Endometrial microvascular endothelial cells (primary cell): ENCODE results near the gene ARCN1. TPM values are rescaled to one million over a fixed set of nuclear protein-coding genes. Genes with fewer than 3 reads are reported as not detected.

ENCODE experiments used
- in situ Hi-C: cut with HindIII; loops from 2 replicates; pipeline ENCODE4 v1.10.0; 2017; ENCODE audit warnings: low sequenced_read_pairs, low pct_unique_long_range_greater_than_20kb; ENCODE audit errors: inconsistent ontology term
- total RNA-seq: library from RNA; depleted of rRNA; stranded (reverse); fragments of >200 nt; gene quantifications from one replicate; pipeline ENCODE4 v1.2.3, GENCODE V29; 2015; ENCODE audit errors: inconsistent ontology term

Gene ARCN1
- total RNA-seq, 1 donor from 2014 or later = 127 TPM

- in situ Hi-C loops = no loop called here
Observed at GRCh38 chr11:118631142-118631909, 59.1 kb downstream of the ARCN1 start.

- in situ Hi-C loops = no loop called here
Observed at GRCh38 chr11:118632577-118633318, 60.5 kb downstream of the ARCN1 start.

- in situ Hi-C loops = no loop called here
Observed at GRCh38 chr11:118633319-118633690, 61.1 kb downstream of the ARCN1 start.

- in situ Hi-C loops = no loop called here
Observed at GRCh38 chr11:118633979-118634378, 61.8 kb downstream of the ARCN1 start.

- in situ Hi-C loops = no loop called here
Observed at GRCh38 chr11:118634431-118635236, 62.4 kb downstream of the ARCN1 start.

DNA sequence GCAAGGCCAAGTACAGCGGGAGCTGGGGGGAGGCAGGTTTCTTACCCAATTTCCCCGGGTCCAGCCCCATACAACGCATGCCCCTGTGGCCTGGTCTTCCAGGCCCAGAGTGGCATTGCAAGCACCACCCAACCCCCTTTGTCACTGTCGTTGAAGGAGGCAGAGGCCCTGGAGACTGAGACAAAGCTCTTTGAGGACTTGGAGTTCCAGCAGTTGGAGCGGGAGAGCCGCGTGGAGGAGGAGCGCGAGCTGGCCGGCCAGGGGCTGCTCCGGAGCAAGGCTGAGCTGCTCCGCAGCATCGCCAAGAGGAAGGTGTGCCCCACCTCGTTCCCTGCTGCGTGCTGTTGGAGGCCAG is 63.0 kb downstream of the ARCN1 start:
- in situ Hi-C loops = no loop called here

DNA sequence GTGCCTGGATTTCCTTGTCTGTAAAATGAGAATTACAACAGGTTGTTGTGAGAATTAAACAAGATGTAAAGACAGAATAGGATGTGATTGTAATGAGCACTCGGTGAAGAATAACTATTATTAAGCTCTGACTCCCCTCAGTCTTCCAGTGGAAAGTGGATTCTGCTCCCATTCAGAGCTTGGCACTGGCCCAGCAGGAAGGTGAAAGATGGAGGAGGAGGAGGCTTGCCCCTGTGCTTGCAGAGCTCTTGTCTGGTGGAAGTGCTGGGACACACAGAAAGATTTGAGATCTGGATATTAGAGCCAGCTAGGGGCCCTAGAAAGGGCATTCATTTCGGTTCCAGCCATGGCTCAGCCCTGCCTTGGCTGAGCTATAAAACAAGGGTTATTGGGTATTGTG is 63.4 kb downstream of the ARCN1 start:
- in situ Hi-C loops = no loop called here

- in situ Hi-C loops = no loop called here
Observed at GRCh38 chr11:118636569-118637290, 64.5 kb downstream of the ARCN1 start.

- in situ Hi-C loops = no loop called here
Observed at GRCh38 chr11:118638726-118639125, 66.5 kb downstream of the ARCN1 start.

- in situ Hi-C loops = no loop called here
Observed at GRCh38 chr11:118639899-118640298, 67.7 kb downstream of the ARCN1 start.

- in situ Hi-C loops = no loop called here
Observed at GRCh38 chr11:118640332-118641154, 68.3 kb downstream of the ARCN1 start.

DNA sequence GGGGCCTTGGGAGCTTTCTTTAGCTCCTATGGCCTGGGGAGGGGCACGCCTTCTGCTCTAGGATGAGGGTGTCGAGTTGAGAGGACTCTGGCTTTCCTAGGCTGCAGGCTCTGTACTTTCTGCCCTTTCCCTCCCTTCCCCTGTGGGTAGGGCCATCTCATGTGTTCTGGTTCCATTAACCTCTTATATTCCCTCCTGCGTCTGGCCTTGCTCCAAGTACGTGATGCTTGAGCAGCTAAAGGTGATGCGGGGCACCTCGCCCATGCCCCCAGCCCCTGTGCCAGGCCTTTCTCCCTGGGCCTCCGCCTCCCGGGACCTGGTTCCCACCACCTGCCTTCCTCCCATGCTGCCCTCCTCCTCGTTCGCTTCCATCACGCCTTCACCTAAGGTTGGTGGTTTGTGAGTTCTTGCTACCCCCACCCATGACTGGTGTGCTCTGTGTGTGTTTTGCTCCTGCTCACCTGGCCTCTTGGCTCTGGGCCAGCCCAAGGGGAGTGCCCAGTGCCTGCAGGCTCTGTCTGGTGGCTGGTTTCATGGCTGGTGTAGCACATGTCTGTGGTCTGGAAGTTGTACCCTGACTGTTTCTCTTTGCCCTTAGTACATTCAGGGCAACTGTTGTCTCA is 69.3 kb downstream of the ARCN1 start:
- in situ Hi-C loops = no loop called here

DNA sequence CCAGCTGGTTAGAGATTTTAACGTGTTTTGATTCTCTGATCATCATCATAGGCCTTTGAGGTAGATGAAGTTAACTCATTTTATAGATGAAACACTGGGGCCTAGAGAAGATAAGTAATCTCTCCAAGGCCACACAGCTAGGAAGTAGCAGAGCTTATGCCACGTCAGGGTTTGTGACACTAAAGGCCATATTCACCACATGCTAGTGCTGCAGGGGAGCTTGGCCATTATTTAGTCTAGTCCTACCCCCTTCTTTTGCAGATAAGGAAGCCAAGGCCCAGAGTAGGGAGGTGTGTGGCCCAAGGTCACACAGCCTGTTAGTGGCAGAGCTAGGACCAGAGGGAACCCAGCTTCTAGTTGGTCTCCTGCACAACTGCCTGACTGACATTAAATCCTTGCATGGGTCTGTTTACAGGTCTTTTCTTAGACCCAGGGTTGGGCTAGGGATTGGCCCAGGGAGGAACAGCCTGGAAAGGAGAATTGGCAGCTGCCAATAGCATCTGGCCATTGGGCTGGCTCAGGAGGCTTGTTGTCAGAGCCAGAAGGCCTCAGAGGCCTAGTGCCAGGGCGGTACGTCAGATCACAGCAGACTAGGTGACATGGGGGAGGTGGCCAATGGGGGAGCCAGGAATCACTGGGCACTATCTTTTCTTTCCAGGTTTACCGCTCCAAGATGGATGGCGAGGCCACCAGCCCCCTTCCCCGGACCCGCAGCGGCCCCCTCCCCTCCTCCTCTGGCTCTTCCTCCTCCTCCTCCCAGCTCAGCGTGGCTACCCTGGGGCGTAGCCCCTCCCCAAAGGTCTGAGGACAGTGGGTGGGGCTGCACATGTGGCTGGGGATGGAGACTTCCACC is 71.2 kb downstream of the ARCN1 start:
- in situ Hi-C loops = no loop called here

DNA sequence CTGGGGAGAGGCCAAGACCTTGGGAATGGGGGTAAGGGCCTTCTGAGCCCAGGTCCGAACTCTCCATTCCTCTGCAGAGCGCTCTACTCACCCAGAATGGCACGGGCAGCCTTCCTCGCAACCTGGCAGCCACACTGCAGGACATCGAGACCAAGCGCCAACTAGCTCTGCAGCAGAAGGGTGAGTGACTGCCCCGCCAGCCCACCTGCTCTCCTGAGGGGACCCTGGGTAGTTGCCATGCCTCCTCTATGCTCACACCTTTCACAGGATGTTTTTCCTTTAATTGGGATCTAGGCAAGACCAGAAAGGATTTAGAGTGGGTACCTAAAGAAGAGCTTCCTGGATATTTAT is 71.8 kb downstream of the ARCN1 start:
- in situ Hi-C loops = no loop called here

DNA sequence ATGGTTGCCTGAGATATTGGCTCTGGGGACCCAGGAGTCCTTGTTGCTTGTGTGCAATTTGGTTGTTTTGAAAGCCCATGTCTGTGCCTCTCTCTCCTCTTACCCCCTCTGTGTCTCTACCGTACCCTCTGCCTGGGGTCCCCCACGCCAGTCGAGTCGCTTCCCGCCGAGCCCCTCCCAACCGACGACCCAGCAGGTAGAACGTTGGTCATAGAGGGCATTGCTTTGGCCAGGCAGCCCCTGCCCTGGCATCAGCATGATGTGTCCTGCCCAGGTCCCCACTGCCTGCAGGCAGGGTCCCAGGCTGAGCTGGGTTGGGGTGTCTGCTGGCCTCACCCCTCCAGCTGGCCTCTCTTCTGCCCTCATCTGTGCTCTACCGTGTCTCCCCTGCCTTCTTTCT is 72.3 kb downstream of the ARCN1 start:
- in situ Hi-C loops = no loop called here

- in situ Hi-C loops = no loop called here
Observed at GRCh38 chr11:118645066-118645715, 73.0 kb downstream of the ARCN1 start.

DNA sequence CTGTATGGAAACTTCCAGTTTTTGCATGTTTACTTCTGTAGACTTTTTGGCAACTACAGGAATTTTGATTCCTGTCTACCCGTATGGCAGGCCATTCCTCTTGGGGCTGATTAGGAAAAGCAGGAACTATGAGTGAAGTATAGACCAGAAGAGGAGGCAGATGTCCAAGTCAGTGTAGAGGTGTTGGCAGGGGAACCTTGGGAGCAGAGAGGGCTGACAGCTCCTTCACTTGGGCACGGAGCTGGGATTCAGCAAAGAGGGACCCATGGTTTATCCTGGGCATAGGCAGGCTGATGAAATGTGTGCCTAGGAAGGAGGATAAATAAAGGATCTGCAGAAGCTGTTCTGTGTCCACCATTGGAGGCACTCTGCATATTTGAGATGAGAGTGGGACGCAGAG is 74.2 kb downstream of the ARCN1 start:
- in situ Hi-C loops = no loop called here
